WERI-Rb-1 (cell line): ENCODE results near the gene FAM89A.

ENCODE experiments used
- DNase-seq: peaks from one replicate; pipeline ENCODE4 v3.0.0-alpha.2; 2020
- H3K27ac ChIP-seq: fragments of 250-450 bp; sonication (Bioruptor Pico); 2 replicates; pipeline ENCODE4 v1.5.1; 2020; ENCODE audit warnings: mild to moderate bottlenecking, moderate library complexity
- H3K27me3 ChIP-seq: fragments of 250-450 bp; sonication (Bioruptor Pico); 2 replicates; pipeline ENCODE4 v1.5.1; 2021; ENCODE audit warnings: mild to moderate bottlenecking, low read depth, moderate library complexity; ENCODE audit not compliant: insufficient read depth, severe bottlenecking
- H3K36me3 ChIP-seq: fragments of 250-450 bp; sonication (Bioruptor Pico); 2 replicates; pipeline ENCODE4 v1.5.1; 2020; ENCODE audit warnings: mild to moderate bottlenecking, moderate library complexity
- H3K4me3 ChIP-seq: 2 replicates; pipeline ENCODE4 v1.5.1; 2011; ENCODE audit warnings: low read depth, mild to moderate bottlenecking, control low read depth, low read length
- H3K9me3 ChIP-seq: fragments of 250-450 bp; sonication (Bioruptor Pico); 2 replicates; pipeline ENCODE4 v1.5.1; 2021; ENCODE audit warnings: mild to moderate bottlenecking, moderate library complexity; ENCODE audit not compliant: severe bottlenecking
- TF ChIP-seq, protein P1 (sequence below): IDR thresholded peaks from 2 replicates; pipeline ENCODE4 v1.5.1; 2011; ENCODE audit warnings: low read depth, mild to moderate bottlenecking, control low read depth, inconsistent platforms, low read length

Gene FAM89A

DNA sequence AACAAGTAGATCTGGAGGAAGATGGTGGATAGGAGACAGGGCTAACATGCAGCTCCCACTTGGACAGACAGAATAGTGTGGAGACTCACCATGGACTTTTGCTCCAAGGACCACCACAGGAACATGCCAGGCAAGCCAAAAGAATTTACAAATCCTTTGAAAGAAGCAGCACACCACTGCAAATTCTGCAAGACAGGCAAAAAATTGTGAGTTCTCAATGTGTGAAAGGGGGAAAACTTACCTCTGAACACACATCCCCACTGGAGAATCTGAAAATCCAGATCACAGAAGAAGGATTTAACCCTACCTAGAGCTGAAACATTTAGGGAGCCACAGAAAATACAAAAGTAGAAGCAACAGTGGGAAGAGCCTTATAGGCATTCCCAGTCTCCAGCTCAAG lies 38.2 kb downstream of the FAM89A start:
- H3K4me3 ChIP-seq, result no peak overlapping the region
- TF ChIP-seq, protein P1, sequence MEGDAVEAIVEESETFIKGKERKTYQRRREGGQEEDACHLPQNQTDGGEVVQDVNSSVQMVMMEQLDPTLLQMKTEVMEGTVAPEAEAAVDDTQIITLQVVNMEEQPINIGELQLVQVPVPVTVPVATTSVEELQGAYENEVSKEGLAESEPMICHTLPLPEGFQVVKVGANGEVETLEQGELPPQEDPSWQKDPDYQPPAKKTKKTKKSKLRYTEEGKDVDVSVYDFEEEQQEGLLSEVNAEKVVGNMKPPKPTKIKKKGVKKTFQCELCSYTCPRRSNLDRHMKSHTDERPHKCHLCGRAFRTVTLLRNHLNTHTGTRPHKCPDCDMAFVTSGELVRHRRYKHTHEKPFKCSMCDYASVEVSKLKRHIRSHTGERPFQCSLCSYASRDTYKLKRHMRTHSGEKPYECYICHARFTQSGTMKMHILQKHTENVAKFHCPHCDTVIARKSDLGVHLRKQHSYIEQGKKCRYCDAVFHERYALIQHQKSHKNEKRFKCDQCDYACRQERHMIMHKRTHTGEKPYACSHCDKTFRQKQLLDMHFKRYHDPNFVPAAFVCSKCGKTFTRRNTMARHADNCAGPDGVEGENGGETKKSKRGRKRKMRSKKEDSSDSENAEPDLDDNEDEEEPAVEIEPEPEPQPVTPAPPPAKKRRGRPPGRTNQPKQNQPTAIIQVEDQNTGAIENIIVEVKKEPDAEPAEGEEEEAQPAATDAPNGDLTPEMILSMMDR, result no peak
- H3K9me3 ChIP-seq, result peaks cover 15% of the 10 kb centered on the region
- H3K36me3 ChIP-seq, result peaks cover 41% of the 10 kb centered on the region
- no peak for DNase-seq
- no peaks in the 10 kb centered on the region for H3K27me3 ChIP-seq
- H3K27ac ChIP-seq, result no peak overlapping the region

DNA sequence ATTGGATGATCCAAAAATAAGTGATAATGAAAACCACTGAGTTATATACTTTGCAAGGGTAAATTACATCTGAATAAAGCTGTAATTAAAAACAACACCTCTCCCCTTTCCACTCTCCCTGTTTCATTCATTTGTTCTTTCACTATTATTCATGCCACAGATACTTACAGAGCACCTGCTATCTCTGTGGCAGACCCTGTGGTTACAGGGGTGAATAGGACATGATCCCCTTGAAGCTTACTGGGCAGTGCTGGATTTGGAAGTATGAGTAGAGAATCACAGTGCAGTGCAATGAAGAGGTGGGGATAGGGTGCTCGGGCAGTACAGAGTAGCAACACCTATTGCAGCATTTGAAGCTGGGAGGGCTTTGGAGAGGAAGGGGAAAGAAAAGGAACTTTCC lies 39.4 kb downstream of the FAM89A start:
- Histone ChIP-seq H3K4me3 (no peak overlapping the region), H3K9me3 (peaks cover 11% of the 10 kb centered on the region), H3K36me3 (peaks cover 52% of the 10 kb centered on the region), H3K27me3 (no peaks in the 10 kb centered on the region), H3K27ac (no peak overlapping the region)
- TF ChIP-seq, protein P1, result no peak
- DNase-seq, result no peak

DNA sequence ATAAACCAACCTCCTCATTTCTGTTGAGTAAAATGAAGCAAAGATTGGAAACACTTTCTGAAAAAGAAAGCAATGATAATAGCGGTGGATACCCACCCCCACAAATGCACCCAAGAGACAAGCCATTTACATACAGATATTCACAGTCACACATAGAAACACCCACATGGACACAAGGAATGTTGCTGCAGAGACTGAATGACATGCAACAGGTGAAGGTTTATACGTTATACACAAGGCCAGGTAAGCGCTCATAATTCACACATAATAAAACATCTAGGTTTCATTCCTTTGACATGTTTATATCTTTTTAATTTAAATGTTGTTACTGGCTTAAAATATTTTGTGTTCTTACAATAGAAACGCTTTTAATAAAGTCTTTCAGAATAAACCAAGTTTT lies 39.9 kb downstream of the FAM89A start:
- H3K27me3 ChIP-seq, result no peaks in the 10 kb centered on the region
- H3K36me3 ChIP-seq, result peaks cover 52% of the 10 kb centered on the region
- no peak for DNase-seq
- H3K9me3 ChIP-seq, result peaks cover 10% of the 10 kb centered on the region
- TF ChIP-seq, protein P1, result no peak
- H3K27ac ChIP-seq, result no peak overlapping the region
- no peak overlapping the region for H3K4me3 ChIP-seq

DNA sequence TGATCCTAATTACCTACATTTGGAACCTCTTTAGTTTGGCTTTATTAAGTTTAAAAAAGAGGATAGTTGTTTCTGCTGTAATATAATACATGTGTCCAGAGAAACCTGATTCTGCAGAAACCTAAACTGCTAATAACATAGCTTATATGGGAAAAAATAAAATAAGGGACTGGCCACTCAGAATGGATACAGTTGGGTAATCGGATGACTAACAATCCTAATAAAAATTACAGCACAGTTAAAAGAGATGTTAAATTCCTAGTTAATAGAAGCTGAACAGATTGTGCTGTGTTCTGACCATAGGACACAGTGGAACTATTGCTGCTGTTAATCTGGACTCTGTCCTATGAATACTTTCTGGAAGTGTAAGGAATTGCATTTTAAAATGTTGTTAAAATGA lies 45.2 kb downstream of the FAM89A start:
- H3K4me3 ChIP-seq, result no peak overlapping the region
- TF ChIP-seq, protein P1, result no peak
- no peaks in the 10 kb centered on the region for H3K9me3 ChIP-seq
- H3K27ac ChIP-seq, result no peak overlapping the region
- no peaks in the 10 kb centered on the region for H3K27me3 ChIP-seq
- H3K36me3 ChIP-seq, result peaks cover 57% of the 10 kb centered on the region
- no peak for DNase-seq

DNA sequence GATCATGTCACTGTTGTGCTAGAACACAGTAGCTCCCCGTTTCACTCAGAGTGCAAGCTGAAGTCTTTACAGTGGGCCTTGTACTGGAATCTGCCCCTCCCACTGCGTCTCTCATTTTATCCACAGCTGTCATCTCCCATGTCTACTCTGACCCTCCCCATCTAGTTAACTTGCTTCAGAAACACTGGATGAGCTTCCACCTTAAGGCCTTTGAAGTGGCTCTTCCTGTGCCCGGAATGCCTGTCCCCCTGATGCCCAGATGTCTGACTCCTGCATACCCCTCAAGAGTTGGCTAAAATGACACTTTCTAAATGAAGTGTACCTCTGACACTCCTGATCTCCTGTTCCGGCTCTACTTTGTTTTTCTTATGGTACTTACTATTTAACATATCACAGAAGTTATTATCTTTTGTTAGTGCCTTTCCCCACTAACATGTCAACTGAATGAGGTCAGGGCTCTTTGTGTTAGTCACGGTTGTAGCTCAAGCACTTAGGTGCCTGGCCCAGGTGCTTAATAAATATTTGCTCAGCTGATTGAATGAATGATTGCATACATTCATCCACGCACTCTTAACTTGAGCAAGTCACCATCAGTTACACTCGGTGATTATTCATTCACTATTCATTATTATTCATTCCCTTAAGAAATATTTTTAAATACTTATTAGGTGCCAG lies 47.8 kb downstream of the FAM89A start:
- Histone ChIP-seq H3K27ac (no peak overlapping the region), H3K9me3 (no peaks in the 10 kb centered on the region), H3K27me3 (no peaks in the 10 kb centered on the region), H3K36me3 (peaks cover 31% of the 10 kb centered on the region), H3K4me3 (no peak overlapping the region)
- TF ChIP-seq, protein P1, result no peak
- DNase-seq, result no peak

DNA sequence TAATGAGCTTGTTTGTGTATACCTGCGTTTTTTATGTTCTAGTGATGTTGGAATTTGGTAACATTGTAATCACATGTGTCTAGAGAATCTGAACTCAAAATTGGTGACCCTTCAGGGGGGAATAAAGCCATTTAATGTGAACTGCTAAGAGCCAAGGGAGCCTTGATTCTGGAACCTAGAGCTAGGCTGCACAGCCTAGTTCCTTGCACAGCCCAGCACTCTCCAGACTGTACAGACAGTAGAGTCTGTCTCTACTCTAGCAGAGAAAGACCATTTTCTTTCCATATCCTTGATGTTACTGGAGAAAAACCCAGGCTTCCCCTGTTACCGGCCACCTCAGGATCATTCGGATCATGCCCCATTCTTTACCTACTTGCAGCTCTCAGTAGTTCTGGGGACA lies 52.6 kb downstream of the FAM89A start:
- no peak for DNase-seq
- no peak overlapping the region for H3K4me3 ChIP-seq
- TF ChIP-seq, protein P1, result no peak
- H3K27me3 ChIP-seq, result no peaks in the 10 kb centered on the region
- no peak overlapping the region for H3K27ac ChIP-seq
- no peaks in the 10 kb centered on the region for H3K9me3 ChIP-seq
- H3K36me3 ChIP-seq, result peaks cover 12% of the 10 kb centered on the region
